Activated CD8-positive, alpha-beta memory T cell treated with anti-CD3 and anti-CD28 coated beads for 48 hours (primary cell): ENCODE data around the gene NXN.

Source experiments
- DNase-seq, 3 experiments: peaks; one replicate each; pipeline ENCODE4 v3.0.0-alpha.2; 2020; ENCODE audit warnings: low read depth in 2 of 3, low spot score in 2 of 3

The NXN gene

DNA sequence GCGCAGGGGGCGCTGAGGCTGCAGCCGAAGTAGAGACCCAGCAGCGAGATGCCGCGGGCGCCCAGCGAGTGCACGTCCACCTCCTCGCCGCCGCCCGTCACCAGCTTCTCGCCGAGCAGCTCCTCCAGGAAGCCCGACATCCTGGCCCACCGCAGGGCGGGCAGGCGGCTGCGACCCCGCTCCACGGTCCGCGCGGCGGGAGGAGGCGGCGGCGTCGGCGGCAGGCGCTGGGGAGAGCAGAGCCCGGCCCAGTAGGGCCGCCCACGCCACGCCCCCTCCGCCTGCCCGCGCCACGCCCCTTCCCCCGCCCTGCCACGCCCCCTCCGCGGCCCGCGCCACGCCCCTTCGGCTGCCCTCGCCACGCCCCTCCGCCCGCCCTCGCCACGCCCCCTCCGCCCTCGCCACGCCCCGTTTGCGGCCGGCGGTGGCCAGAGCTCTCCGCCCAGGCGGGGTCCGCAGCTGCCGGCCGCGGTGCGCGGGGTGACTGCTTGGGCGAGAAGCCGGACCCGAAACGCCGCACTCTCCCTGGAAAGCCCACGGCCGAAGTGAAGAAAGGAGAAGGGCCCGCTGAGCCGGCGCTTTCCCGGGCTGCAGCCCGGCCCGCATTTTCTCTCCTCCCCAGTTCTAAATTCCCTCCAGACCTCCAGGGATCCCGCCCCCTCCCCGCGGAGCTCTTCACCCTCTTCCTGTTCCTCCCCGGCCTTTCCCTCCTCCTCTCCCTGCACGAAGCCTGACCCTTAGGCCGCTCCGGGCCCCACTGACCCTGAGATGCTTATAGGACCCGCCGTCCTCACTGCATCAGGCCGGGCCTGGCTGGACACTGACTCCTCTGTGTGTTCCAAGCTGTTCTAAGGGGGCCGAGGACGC is at the start of gene NXN:
TSS of gene NXN (minus strand) at position 238 of the 867 bp plus-strand sequence.
- peak; percentile 78 to 90 (median 85) for DNase-seq

DNA sequence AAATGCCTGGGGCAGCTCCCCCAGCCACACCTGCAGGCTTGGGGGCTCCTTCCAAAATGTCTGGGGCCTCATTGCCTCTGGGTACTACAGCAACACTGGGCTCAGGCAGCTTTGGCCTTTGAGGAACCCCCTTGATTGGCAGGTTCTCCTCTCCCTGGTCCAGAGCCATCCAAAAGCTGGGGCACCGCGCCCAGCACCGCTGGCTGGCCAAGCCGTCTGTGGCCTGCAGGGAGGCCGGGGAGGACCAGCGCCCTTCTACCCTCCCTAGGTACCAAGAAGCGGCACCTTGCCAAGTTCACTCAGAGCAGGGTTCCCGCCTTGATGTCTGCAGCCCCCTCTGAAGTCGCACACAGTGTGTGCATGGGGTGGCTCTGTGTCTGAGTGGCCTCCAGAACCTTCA is 47.5 kb upstream of the NXN start:
- no peak for DNase-seq

DNA sequence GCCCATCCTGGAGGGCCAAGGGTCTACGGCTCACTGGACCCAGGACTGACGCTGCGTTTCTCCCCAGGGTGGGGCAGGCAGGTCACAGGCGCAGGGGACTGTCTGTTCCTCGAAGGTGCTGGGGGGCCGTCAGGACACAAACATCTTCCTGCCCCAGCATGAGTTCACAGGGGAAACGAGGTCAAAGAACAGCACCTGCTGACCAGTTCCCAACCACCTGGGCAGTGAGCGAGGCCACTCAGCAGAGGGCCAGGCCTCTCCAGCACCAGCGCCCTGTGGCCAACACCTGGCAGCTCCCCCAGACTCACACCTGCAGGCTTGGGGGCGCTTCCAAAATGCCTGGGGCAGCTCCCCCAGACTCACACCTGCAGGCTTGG is 47.0 kb upstream of the NXN start:
- DNase-seq, result no peak

DNA sequence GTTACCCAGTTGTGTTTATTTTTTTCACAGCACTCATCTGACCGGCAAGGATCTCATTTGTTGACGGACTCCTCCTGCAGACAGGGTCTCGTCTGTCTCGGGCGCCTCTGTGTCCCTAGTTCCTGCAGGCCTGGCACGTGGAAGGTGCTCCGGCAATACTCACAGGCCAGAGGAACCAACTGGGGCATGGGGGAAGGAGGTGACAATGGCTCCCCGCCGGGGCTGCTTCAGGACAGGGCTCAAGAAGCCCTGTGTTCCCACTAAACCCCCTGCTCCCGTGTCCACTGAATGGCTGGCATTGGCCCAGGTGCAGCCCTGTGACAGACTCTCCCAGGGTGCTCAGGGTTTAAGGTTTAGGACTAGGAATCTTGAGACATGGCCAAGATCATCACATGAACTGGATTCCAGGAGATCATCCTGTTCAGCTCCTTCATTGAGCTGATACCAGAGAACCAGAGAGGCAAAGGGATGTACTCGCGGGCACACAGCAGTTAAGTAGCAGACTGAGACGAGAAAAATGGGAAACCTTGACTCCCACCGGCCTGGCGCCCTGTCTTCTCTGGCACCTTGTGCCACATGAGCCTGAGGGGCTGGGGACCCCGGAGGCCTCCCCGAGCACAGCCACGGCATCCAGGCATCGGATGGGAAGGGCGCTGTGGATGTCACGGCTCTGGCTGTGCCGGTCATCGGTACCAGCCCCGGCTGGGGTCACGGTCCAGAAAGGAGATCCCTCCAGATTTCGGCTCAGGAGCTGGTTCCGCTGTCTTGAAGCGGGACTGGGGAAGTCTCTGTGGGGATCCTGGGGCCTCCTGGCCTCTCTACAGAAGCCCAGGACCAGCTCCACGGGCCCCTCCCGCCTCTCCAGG is 46.4 kb upstream of the NXN start:
- no peak for DNase-seq

DNA sequence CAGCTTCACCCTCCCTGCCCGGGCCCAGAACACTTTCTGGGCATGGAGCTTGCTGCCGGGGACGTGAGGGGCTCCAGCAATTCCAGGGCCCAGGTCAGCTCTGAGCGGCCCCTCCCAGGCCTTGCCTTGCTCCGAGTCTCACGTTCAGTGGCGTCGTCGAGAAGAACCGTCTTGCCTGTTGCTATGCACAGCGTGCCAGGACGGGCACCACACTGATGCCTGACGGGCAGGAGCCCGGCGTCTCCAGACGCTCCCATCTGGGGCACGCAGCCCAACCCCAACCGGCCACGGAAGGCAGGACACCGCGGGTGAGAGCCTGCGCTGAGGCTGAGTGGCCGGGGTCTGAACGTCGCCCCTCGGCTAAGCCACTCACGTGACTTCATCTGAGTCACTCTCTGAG is 44.5 kb upstream of the NXN start:
- DNase-seq, result no peak

DNA sequence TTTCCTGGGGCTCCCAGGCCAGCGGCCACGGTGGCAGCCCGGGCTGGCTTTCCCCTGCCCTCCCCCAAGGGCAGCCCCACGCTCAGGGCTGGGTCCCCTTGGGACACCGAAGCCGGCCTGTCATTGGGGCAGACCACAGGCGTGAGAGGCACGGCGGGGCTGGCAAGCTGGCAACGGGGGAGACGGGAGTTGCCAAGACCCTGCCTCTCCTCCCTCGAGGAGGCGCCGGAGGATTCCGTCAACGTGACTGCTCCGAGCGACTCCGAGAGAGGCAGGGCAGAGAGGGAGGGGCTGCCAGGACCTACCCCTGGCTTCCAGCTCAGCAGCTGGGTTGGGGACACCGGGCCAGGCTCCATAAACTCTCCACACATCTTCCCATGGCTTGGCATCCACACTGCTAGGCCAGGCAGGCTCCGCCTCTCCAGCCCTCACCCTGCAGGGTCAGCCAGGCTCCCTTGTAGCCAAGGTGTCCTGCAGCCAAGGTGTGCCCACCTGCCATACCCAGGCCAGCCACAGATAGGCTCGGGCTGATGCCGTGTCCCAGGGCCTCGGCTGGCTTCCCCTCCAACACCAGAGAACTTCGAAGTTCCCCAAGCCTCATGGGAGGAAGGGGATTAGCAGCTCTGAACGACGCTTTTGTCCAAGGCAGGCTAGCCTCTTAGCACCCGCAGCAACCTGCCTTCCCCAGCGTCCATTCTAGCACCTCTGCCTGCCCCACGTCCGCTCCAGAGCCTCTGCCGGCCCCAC is 42.9 kb upstream of the NXN start:
- no peak for DNase-seq

DNA sequence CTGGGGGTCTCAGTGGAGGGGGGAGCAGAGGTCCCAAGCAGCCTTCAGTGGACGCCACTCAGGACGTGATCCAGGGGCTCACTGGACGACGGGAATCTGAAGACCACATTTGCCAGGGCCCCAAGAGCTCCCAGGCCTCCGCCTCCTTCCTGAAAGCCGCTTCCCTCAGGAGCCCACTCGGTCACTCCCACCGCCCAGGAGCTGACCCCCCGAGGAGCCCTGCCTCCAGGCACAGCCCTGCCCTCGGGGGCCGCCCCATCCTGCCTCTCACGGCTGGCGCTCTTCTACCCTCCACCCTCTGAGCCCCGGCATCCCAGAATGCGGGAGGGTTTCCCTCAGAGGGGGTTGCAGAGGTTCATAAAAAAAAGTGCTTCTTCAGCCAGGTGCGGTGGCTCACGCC is 41.6 kb upstream of the NXN start:
- DNase-seq, result no peak

DNA sequence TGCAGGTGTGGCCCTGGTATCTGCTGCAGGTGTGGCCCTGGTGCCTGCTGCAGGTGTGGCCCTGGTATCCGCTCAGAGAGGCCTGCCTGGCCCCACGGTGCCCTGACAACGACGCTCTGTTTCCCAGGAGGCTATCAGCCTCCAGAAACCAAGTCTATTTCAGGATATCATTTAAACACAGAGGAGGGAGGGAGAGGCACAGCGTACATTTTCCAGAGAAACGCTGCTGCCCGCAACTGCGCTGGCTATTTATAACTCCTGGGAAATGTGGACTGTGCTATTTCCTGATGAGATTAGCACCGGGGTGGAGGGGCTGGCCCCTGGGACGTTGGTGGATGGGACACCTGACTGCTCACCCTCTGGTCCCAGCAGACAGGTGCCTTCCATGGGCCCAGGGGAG is 39.9 kb upstream of the NXN start:
- no peak for DNase-seq

DNA sequence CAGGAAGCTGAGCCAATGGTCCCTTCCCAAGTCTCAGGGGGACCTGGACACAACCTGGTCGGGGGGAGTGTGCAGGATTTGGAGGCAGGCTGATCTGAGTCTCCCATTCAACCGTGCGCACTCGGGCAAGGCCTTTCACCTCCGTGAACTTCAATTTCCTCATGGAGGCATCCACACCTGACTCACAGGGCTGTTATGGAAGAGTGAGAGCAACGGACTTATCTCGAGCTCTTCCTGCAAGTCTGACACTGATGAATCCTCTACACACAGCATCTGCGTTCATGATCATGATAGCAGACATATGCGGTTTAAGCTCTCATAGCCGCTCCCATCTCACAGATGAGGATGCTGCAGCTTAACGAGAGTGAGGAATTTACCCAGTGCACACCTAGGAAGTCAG is 39.0 kb upstream of the NXN start:
- no peak for DNase-seq

DNA sequence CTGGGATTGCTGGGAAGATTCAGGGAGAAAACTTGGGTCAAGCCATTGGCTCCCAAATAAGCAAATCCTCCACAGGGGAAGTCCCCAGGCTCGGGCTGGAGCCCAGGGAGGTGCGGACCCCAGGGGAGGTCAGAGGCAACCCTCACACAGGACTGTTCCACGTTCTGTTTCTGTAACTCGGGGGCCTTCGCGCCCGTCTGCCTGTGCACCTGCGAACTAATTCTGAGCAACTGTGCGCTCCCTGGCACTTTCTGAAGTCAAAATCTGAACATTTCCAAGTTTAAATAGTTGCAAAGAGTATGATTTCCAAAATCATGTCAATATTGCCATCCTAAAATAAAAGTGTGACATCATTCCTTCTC is 34.1 kb upstream of the NXN start:
- DNase-seq, result no peak

DNA sequence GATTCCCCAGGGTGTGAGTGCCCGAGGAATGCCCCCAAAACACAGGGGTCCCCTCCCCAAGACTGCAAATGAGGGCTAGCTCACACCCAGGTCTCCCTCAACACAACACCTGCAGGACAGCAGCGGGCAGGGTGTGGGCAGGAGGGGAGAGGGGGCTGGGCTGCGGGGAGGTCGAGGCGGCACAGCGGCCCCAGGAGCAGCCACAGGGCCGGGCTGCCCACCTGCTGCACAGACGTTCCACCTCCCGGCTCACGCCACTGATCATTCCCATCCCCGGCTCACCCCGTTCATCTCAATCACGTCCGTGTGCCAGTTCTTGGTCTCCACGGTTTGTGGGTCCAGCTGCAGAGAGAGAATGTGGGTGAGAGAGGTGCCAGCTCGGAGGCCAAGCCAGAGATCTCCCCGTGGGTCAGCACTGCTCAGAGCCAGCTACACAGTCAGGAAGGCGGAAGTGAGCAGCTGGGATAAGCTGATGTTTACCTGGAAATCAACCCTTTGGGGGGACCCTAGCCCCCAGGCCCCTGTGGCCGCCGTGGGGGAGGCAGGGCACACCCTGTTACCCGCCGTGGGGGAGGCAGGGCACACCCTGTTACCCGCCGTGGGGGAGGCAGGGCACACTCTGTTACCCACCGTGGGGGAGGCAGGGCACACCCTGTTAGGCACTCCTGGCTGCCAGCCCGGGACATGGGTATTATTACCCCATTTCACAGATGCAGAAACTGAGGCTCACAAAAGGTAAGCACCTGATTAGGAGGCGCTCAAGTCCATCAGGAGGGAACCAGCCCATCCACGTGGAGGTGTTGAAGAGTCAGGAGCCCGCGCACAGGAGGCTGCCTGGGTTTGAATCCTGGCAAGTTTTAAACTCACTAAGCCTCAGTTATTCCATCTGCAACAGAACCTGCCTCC is 33.5 kb upstream of the NXN start:
- DNase-seq, result no peak

DNA sequence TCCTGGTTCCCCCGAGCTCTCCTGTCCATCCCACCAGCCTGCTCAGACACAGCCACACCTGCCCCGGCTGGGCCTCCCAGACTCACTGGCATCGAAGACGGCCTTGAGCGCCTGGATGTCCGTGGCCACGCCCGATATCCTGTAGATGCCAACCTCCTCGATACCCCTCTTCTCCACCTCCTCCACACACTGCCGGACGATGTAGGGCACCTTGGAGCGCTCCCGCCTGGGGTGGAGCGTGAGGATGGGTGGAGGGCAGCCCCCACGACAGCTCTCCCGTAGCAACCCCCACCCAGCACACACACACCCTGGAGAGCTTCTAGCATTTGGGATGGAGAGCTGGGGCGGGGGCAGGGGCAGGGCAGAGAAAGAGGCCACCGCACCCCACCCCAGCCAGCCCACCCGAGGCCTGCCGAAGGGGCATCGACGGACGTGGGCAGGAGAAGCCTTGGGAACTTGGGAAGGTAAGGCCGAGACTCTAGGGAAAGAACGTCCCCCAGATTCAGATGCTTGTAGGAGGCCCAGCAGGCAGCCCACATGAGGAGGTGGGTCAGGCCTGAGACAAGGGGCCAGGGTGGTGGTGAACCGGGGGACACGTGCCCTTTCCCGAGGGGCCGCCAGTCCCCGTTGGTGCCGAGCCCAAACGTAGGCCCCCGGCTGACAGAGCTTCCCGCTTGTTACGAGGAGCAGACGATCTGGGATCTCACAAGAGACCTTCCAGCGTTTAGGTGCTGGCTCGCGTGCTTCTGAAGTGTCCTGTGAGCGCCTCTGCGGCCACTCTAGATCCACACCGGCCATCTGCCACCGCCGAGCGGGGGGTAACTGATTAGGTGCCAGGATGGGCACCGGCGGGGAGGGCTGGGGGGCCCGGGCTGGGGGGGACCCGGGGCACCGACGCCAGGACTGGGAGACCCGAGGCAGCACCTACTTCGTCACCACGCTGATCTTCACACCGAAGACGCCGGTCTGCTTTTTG is 32.5 kb upstream of the NXN start:
- DNase-seq, result no peak

DNA sequence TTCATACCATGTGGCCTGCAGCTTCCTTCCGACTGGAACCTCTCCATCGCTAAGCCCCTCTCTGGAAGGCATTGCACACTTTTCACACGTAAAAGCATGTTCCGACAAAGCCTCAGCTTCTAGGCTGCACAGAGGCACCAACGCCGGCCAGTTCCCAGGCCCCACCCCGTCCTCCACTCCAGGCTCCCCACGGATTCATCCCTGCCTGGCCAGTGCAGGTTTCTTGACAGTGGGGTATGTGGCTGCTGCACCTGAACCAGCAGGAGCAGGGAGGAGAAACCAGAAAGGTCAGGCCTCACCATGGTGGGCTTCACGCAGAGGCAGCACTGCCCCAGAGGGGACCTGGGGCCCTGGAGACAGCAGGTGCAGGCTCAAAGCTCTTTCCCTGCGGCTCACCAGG is 31.6 kb upstream of the NXN start:
- DNase-seq, result no peak

DNA sequence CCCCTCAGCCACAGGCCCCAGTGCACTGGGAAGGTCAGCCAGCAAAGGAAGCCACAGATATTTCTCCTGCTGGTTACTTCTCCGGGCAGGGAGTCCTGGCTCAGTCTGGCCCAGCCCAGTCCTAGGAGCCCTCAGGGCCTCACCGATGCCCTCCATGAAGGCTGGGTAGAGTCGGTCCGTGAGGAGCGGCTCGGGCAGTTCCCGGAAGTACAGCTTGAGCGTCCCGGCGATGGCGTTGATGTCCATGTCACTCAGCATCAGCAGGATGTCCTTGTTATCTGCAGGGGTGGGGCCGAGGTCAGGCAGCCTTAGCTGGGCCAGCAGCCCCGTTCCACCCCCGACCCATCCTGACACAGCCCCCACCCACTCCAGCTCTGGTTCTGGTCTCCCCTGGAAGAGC is 31.0 kb upstream of the NXN start:
- no peak for DNase-seq

DNA sequence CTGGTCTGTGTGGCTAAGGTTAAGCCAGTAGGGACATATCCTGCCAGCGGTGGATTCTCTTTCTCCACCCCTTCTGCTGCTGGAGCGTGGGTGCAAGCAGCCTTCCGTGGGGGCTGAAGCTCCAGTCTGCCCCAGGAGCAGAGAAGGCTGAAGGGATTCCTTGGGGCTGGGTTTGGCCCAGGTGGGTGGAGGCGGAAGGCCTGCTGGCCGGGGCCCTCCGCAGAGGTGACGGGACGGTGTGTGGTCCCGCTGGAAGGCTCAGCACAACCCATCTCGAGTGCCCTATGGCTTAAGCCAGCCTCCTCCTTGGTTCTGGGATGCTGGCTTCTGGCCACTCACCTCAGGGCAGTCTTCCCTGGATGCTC is 30.5 kb upstream of the NXN start:
- DNase-seq, result no peak

DNA sequence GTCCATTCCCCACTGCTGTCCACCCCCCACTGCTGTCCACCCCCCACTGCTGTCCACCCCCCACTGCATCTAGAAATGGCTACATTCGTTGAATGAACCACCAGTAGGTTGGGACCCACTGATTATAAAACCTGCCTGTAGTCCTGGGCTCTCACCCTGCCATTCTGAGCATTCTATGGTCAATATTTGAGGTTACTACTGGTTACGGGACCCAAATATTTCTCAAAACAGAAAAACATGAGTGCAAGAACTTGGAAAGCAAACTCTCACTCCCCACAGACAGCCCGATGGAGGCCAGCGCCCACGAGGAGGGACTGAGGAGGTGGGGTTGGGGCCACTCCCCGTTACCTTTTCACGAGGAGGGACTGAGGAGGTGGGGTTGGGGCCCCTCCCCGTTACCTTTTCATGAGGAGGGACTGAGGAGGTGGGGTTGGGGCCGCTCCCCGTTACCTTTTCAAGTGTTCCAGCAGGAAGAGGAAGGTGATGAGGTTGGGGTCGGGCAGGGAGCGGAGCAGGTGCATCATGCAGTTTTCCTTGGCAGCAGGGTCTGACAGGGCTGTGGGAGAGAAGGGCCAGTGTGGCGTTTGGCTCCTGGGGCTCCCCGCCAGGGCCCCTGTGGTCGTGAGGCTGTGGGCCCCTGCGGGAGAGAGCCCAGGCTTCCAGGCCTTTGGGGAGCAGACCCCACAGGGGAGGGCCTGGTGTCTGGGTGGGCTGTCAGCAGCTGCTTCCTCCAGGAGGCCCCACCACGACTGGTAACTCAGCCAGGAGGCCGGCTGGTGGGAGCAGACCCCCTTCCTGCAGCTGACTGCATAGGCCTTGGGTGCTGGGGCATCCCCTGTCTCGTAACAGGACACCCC is 29.9 kb upstream of the NXN start:
- no peak for DNase-seq

DNA sequence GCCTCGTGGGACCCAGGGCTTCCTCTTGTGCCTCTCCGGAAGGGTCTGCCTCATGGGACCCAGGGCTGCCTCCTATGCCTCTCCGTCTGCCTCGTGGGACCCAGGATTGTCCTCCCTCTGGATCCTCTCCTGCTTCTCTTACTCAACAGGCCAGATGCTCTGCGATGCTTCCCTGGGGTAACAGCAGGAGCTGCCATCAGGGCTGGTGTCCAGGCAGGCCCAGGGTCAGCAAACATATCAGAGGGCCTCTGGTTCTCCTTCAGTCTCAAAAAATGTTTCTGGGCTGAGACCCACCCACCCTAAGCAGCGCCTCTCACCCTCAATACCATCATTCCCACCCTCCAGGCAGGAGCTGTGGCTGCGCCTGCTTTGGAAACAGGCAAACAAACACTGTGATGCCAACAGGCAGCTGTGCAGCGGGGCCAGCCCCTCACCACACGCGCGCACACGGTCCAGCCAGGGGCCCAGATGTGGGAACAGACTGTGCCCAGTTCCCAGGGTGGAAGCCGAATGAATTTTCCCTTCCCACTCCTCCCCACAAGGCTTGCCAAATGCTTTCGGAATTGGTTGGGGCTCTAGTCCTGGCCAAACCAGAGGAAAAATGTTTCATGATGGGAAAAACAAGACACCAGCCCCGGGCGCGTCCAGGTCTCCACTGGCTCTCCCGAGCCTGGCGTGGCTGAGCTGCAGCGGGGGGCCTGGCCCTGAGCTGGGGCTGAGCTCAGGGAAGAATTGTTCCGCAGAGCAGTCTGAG is 28.6 kb upstream of the NXN start:
- no peak for DNase-seq
